Right lobe of liver (tissue), 4 donors: ENCODE results near the gene USP38.

Experiments
- CTCF ChIP-seq, 4 donors: fragments of 200-600 bp in 3 of 4; fragments of 450-650 bp in 1 of 4; IDR thresholded peaks; one replicate each; pipeline versions ENCODE4 v1.5.1 to v1.8.0; 2016 to 2022; ENCODE audit warnings: antibody characterized with exemption in 4 of 4, mild to moderate bottlenecking in 2 of 4
- POLR2A ChIP-seq: fragments of 450-650 bp; IDR thresholded peaks from one replicate; pipeline ENCODE4 v1.6.1; 2017; ENCODE audit warnings: antibody characterized with exemption, mild to moderate bottlenecking
- donor health status: DM: no; HTN: no; CAD: no.
- donor health status: DM: no; HTN: no; CAD: no.
- donor health status: DM: no; HTN: yes; CAD: no.

- no peak for TF ChIP-seq CTCF (IDR thresholded peaks at IDR 0.05)
- TF ChIP-seq POLR2A, result no peak
These were observed 69.9 kb downstream of the USP38 start for GRCh38 chr4:143254491-143255226.
